GM19193 (cell line): ENCODE data around the gene TMEM100.

Experiments used
- POLR2A ChIP-seq: IDR thresholded peaks from 4 replicates; pipeline ENCODE4 v1.6.1; 2011; ENCODE audit not compliant: insufficient read depth, insufficient read length; ENCODE audit errors: extremely low read depth

Gene TMEM100

DNA sequence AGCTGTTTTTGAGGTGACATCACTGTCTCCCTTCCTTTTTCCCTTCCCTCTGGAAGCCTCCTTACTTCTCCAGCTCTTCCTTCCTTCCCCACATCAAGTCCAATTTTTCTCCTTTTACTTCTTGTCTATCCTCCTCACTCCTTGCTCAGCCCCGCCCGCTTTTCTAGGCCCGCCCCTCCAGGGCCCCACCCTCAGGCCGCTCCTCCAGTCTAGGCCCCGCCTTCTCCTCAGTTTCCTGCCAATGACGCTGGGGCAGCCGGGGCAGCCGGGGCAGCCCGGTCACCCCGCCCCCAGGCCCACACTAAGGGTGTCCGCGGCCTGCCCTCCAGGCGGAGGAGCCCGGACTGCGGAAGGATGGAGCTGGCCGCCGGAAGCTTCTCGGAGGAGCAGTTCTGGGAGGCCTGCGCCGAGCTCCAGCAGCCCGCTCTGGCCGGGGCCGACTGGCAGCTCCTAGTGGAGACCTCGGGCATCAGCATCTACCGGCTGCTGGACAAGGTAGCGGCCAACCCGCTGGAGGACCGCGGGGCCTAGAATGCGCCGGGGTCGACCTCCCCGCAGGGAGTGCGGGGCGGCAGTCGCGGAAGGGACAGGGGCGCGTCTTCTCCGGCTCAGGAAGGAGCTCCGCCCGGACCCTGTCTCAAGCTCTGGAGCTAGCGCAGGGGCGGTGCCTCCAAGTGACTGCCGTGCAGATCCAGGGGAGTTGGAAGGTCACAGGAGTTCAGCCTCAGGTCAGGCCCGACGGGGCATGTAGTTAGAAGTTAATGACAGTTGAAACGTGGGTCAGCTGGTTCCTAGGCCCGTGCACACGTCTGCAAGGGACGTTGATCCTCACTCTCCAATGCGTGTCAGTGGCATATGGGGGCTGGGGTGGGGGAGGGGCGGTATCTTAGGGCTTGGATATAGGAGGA is 28.3 kb upstream of the TMEM100 start, which contains the start of gene PCTP:
PCTP (plus strand) TSS at position 302 of the 908 bp plus-strand sequence; CDS start at position 355, 53 bp downstream.
- TF ChIP-seq POLR2A, result peak; percentile 61

- no peak for TF ChIP-seq POLR2A
Measured at GRCh38 chr17:55749985-55750384, 27.3 kb upstream of the TMEM100 start.

GRCh38 chr17:55748841-55749240 is 26.2 kb upstream of the TMEM100 start:
- TF ChIP-seq POLR2A, result no peak

- no peak for TF ChIP-seq POLR2A
Measured at GRCh38 chr17:55747209-55747608, 24.5 kb upstream of the TMEM100 start.

- TF ChIP-seq POLR2A, result no peak
Measured at GRCh38 chr17:55746466-55746865, 23.8 kb upstream of the TMEM100 start.

DNA sequence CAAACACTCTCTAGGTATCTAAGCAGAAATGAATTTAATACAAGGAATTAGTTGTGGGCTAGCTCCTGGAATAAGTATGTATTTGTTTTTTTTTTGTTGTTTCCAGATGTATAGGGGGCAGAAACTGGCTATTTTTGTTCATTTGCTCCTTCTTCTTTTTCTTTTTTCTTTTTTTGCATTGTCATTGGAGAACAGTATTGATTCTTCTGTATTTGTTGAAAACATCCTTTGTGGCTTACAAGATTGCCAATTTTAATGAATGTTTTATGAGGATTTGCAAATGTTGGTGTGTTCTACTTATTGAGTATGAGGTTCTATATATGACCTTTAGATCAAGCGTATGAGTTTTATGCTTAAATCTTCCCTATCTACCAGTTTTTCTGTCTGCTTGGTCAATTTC is 22.6 kb upstream of the TMEM100 start:
- TF ChIP-seq POLR2A, result no peak

GRCh38 chr17:55743103-55743679 is 20.5 kb upstream of the TMEM100 start:
- no peak for TF ChIP-seq POLR2A

DNA sequence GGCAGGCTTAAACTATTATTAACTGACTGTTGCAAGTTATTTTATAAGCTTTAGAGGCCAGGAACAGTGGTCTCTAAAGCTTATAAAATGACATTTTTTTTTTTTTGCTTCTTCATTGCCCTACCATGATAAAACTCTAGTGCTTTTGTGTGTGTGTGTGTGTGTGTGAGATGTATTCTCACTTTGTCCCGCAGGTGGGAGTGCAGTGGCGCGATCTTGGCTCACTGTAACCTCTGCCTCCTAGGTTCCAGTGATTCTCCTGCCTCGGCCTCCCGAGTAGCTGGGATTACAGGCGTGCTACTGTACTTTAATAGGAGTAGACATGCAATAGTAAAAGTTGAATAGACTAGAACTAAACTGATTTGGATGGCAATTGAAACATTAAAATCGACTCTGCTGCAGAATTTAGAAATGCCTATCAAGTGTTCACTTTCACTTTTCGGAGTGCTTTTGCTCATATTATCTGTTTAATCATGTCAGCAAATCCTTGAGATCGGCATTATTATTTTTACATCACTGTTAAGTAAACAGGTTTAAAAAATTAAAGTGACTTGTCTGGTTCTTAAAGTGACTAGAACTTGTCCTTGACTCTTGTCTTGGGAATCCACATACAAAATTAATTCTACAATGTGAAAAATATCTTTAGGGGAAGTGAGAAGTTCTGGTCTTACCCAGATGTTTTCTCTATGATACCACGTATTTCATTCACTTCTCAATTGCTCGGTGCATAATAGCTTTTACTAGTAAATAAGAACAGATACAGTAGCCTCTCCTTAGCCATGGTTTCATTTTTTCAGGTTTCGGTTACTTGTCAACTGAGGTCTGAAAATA is 19.8 kb upstream of the TMEM100 start:
- no peak for TF ChIP-seq POLR2A

DNA sequence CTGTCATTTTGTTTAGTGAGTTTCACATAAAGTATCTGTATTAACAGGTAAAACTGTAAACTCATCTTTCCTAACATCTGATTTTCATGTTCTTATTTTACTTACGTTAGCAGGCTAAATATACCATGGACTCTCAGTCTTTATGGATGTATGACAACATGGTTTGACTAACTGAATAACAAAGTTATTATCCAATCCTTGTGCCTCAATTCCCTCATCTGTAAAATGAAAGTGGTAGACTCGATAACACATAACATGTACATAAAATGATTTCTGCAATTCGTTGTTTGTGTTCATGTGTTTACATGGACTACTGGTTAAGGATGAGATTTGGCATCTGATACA is 18.7 kb upstream of the TMEM100 start:
- no peak for TF ChIP-seq POLR2A

DNA sequence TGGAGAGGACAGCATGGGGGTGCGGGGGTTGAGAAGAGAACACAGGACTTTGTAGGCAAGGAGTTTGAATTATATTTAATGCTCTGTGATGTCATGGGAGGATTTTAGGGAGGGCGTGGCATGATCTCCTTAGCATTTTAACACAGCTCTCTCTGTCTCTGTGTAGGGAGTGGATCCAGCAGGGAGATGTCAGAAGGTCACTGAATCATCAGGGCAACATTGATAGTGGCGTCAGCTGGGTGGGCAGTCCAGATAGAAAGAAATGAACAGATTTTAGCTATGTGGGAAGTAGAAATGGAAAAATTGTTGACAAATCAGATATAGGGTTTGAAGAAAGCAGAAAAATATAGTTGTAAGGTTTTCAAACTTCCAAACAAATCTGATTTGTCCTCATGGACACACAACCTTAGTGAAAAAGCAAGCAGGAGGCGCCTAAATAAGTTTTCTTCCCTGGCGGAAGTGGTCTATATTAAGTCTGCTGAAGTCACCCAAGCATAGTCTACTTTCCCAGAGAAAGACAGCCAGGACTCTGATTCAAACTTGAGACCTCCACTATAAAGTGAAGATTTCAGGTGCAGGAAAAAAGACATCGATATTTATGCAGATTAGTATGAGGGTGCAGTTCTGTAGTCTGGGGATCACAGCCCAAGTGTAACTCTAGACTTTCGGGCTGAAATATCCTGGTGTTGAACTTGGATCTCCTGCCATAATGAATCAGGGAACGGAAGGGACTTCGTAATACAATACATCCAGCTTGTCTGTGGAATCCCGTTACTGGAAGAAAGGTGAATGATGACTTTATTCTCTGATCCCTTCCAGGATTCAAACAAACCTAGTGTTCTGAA is 18.1 kb upstream of the TMEM100 start:
- no peak for TF ChIP-seq POLR2A

DNA sequence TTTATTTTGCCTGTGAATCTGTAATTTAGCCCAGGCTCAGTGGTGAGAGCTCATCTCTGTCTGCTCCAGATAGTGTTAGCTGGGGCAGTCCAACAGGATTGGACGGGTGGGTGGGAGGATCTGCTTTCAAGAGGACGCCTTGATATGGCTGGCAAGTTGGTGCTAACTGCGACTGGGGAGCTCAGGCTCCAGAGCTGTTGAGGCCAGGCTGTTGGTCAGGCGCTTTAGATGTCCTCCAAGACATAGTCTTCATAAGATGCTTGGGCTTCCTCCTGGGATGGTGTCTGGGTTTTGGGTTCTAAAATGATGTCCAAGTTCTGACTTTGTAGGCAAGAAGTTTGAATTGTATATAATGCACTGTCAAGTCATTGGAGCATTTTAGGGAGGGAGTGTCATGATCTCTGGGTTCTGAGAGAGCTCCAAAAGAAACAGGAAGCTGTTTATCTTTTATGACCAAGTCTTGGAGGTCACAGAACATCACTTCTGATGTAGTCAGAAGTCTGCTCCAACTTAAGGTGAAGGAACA is 15.4 kb upstream of the TMEM100 start:
- TF ChIP-seq POLR2A, result no peak

DNA sequence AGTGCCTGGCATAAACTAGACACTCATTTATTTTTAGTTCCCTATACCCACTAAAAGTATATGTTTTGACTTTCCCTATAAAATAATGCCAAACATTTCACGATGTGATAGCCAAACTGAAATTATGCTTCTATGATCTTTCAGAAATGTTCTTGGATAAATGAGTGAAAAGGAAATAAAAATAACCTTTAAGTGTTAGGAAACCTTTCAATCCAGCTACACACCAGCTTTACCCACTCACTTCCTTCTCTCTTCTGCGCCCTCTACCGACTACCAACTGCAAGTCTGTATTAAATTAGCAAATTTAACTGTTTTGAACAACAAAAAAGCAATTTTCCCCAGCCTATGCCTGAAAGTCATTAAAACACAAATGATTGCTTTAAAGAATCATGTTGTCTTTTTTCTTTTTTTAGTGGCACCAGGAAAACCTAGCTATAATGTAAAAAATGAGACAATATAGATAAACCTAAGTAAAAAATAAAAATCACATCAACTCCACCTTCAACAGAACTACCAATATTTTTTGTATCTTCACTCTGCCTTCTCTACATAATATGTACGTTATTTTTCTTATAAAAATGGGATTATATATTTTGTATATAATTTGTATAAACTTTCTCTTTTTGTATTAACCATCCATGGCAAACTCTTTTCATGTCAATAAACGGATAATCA is 13.2 kb upstream of the TMEM100 start:
- TF ChIP-seq POLR2A, result no peak

- no peak for TF ChIP-seq POLR2A
Measured at GRCh38 chr17:55734128-55734781, 11.6 kb upstream of the TMEM100 start.
